SK-N-SH treated with all-trans-retinoic acid at 6 μM for 48 hours (cell line): Measurements from ENCODE around the gene SETD4.

Source experiments
- ARNTL ChIP-seq: fragments of 450-650 bp; formaldehyde crosslinking; IDR thresholded peaks from 2 replicates; pipeline ENCODE4 v1.5.0; 2020; ENCODE audit warnings: low read depth, mild to moderate bottlenecking, moderate library complexity, borderline replicate concordance
- GLIS3 ChIP-seq: fragments of 250-450 bp; sonication (Bioruptor Pico); IDR thresholded peaks from 2 replicates; pipeline ENCODE4 v1.5.0; 2020; ENCODE audit warnings: mild to moderate bottlenecking, moderate library complexity
- ISL1 ChIP-seq: fragments of 250-450 bp; sonication (Bioruptor Pico); IDR thresholded peaks from 2 replicates; pipeline ENCODE4 v2.1.2; 2022; ENCODE audit warnings: mild to moderate bottlenecking, moderate library complexity
- PATZ1 ChIP-seq: fragments of 250-450 bp; sonication (Bioruptor Pico); IDR thresholded peaks from 2 replicates; pipeline ENCODE4 v1.8.0; 2020; ENCODE audit warnings: mild to moderate bottlenecking, moderate library complexity, borderline replicate concordance
- TCF4 ChIP-seq: fragments of 250-450 bp; sonication (Bioruptor Pico); IDR thresholded peaks from 2 replicates; pipeline ENCODE4 v1.8.0; 2021; ENCODE audit warnings: mild to moderate bottlenecking, moderate library complexity, borderline replicate concordance
- ZFP30 ChIP-seq: fragments of 450-650 bp; formaldehyde crosslinking; IDR thresholded peaks from 2 replicates; pipeline ENCODE4 v1.5.0; 2022; ENCODE audit warnings: mild to moderate bottlenecking, moderate library complexity
- ZNF70 ChIP-seq: fragments of 450-650 bp; formaldehyde crosslinking; IDR thresholded peaks from 2 replicates; pipeline ENCODE4 v1.5.0; 2020; ENCODE audit warnings: mild to moderate bottlenecking, moderate library complexity
- TF ChIP-seq, protein P1 (sequence below): fragments of 250-450 bp; sonication (Bioruptor Pico); IDR thresholded peaks from 2 replicates; pipeline ENCODE4 v1.5.1; 2021; ENCODE audit warnings: mild to moderate bottlenecking, moderate library complexity

DNA sequence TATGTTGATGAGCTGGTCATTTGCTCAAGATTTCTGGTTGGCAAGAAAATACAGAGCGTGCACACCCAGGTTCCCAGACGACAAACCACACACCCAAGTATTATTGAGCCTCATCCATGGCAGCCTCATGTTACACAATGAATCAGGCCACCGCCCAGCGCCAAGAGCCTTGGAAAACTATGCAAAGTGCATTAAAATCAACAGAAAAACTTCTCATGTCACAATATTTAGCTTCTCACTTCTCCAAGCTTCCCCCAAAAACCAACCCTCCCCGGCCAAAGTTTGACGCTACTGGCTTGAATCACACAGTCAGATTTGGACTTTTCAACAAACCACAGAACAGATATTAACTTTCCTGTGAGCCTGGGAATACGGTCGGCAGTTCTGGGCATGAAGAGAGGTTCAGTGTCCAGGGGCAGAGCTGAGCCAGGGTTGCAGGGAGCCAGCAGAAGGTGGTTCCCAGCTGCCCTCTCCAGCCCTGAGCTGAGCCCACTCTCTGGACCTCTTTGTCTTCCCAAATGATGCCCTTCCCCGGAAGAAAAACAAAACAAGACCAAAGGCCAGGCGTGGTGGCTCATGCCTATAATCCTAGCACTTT lies 71.1 kb downstream of the SETD4 start:
- TF ChIP-seq ZFP30 (CRISPR knock-in tag) = no peak
- TF ChIP-seq ZNF70 (CRISPR knock-in tag) = no peak
- TF ChIP-seq ISL1 (CRISPR knock-in tag) = no peak
- no peak for TF ChIP-seq GLIS3
- no peak for TF ChIP-seq TCF4 (CRISPR knock-in tag)
- no peak for TF ChIP-seq PATZ1 (CRISPR knock-in tag)
- no peak for TF ChIP-seq ARNTL (CRISPR knock-in tag)
- TF ChIP-seq, protein P1, sequence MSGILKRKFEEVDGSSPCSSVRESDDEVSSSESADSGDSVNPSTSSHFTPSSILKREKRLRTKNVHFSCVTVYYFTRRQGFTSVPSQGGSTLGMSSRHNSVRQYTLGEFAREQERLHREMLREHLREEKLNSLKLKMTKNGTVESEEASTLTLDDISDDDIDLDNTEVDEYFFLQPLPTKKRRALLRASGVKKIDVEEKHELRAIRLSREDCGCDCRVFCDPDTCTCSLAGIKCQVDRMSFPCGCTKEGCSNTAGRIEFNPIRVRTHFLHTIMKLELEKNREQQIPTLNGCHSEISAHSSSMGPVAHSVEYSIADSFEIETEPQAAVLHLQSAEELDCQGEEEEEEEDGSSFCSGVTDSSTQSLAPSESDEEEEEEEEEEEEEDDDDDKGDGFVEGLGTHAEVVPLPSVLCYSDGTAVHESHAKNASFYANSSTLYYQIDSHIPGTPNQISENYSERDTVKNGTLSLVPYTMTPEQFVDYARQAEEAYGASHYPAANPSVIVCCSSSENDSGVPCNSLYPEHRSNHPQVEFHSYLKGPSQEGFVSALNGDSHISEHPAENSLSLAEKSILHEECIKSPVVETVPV (CRISPR knock-in tag) = no peak
